PC-3 (cell line): ENCODE measurements around the gene ANKRD66. TPM values are rescaled to one million over a fixed set of nuclear protein-coding genes. Genes with fewer than 3 reads are reported as not detected.

Source experiments
- ATAC-seq: fragments of 200-7000 bp; cut with Tn5 transposase; 2 replicates; pipeline ENCODE4 v1.9.1; 2020; ENCODE audit warnings: mild to moderate bottlenecking, moderate library complexity
- BruUV-seq: library from RNA; stranded (reverse); fragments of 400-500 nt; replicated peaks from 2 replicates; lab custom pipeline; 2021; lab: Mats Ljungman, UMichigan
- CTCF ChIA-PET: fragments of 300-600 bp; sonication (Branson Sonifier 250); formaldehyde crosslinking; loops from one replicate; lab custom pipeline; 2022; ENCODE audit warnings: antibody characterized with exemption; lab: Charles Lee
- POLR2A ChIA-PET: fragments of 300-600 bp; sonication (Branson Sonifier 250); formaldehyde crosslinking; loops from one replicate; lab custom pipeline; 2022; ENCODE audit warnings: antibody characterized with exemption; ENCODE audit not compliant: unreplicated experiment; lab: Charles Lee
- DNase-seq: peaks from one replicate; pipeline ENCODE4 v3.0.0-alpha.2; 2015
- H2AFZ ChIP-seq: fragments of 300-600 bp; sonication (generic); 2 replicates; pipeline ENCODE4 v1.6.0; 2016; ENCODE audit warnings: antibody characterized with exemption, low read length
- H3F3A ChIP-seq: fragments of 300-600 bp; sonication (generic); one replicate; pipeline ENCODE4 v1.6.0; 2017; ENCODE audit warnings: antibody characterized with exemption, low read length, control low read depth, mild to moderate bottlenecking; ENCODE audit not compliant: unreplicated experiment
- H3K27ac ChIP-seq: fragments of 300-600 bp; sonication (generic); 2 replicates; pipeline ENCODE4 v1.5.1; 2016; ENCODE audit warnings: mild to moderate bottlenecking, low read length
- H3K27me3 ChIP-seq: fragments of 300-600 bp; sonication (generic); 2 replicates; pipeline ENCODE4 v1.6.1; 2016; ENCODE audit warnings: low read length, mixed read lengths
- H3K36me3 ChIP-seq: fragments of 300-600 bp; sonication (generic); 2 replicates; pipeline ENCODE4 v1.6.1; 2016; ENCODE audit warnings: low read depth, mixed run types, low read length, mixed read lengths
- H3K4me1 ChIP-seq: fragments of 300-600 bp; sonication (generic); 2 replicates; pipeline ENCODE4 v1.5.1; 2016; ENCODE audit warnings: low read length; ENCODE audit not compliant: insufficient read depth
- H3K4me2 ChIP-seq: fragments of 300-600 bp; sonication (generic); 2 replicates; pipeline ENCODE4 v1.6.0; 2016; ENCODE audit warnings: low read length
- H3K4me3 ChIP-seq: fragments of 300-600 bp; sonication (generic); 2 replicates; pipeline ENCODE4 v1.5.1; 2016; ENCODE audit warnings: mild to moderate bottlenecking, low read length, mixed read lengths
- H3K79me2 ChIP-seq: fragments of 300-600 bp; sonication (generic); 2 replicates; pipeline ENCODE4 v1.6.1; 2017; ENCODE audit warnings: low read length, mixed read lengths
- H3K9ac ChIP-seq: fragments of 300-600 bp; sonication (generic); 2 replicates; pipeline ENCODE4 v1.6.0; 2016; ENCODE audit warnings: mild to moderate bottlenecking, low read length
- H3K9me2 ChIP-seq: fragments of 300-600 bp; sonication (generic); replicated peaks from 2 replicates; pipeline ENCODE4 v1.6.1; 2016; ENCODE audit warnings: mixed run types, low read length, mixed read lengths
- H3K9me3 ChIP-seq: fragments of 300-600 bp; sonication (generic); 2 replicates; pipeline ENCODE4 v1.6.1; 2016; ENCODE audit warnings: low read length, mixed read lengths
- H4K20me1 ChIP-seq: fragments of 300-600 bp; sonication (generic); 2 replicates; pipeline ENCODE4 v1.6.1; 2016; ENCODE audit warnings: low read length, mixed read lengths
- CTCF ChIP-seq: fragments of 300-600 bp; sonication (generic); conservative IDR thresholded peaks from 2 replicates; pipeline ENCODE4 v1.5.1; 2017; ENCODE audit warnings: antibody characterized with exemption, low read depth, mild to moderate bottlenecking, low read length
- EZH2 ChIP-seq: fragments of 300-600 bp; sonication (generic); IDR thresholded peaks from one replicate; pipeline ENCODE4 v1.6.1; 2017; ENCODE audit warnings: antibody characterized with exemption, mild to moderate bottlenecking, low read length; ENCODE audit not compliant: unreplicated experiment
- EZH2phosphoT487 ChIP-seq: fragments of 300-600 bp; sonication (generic); IDR thresholded peaks from 2 replicates; pipeline ENCODE4 v1.6.1; 2018; ENCODE audit warnings: mild to moderate bottlenecking, antibody characterized with exemption, low read length, borderline replicate concordance
- intact Hi-C: fragments of 100-400 bp; cut with micrococcal nuclease; formaldehyde crosslinking; loops from 2 replicates; pipeline ENCODE4 v1.9.0; 2023
- total RNA-seq: library from RNA; depleted of rRNA; stranded (reverse); fragments of >200 nt; gene quantifications from 2 replicates; pipeline ENCODE4 v1.2.3, GENCODE V29; 2014

ANKRD66 gene
- total RNA-seq, 1 experiment from 2014 or later, result not detected

GRCh38 chr6:46781478-46782378 is 35.0 kb downstream of the ANKRD66 start:
- peak; percentile 88 for ATAC-seq
- no peak overlapping the region for H2AFZ ChIP-seq
- no peak for TF ChIP-seq EZH2phosphoT487
- no peak for TF ChIP-seq EZH2
- TF ChIP-seq CTCF, result peak; percentile 86
- no peaks in the 10 kb centered on the region for H4K20me1 ChIP-seq
- H3K27me3 ChIP-seq, result no peaks in the 10 kb centered on the region
- intact Hi-C loops, result loop anchor here (1.0 to 5.0 kb wide), 5 partner anchors 47 to 364 kb away; no protein-coding TSS in a partner anchor
- no peaks in the 10 kb centered on the region for H3K4me1 ChIP-seq
- H3K9ac ChIP-seq, result no peak overlapping the region
- H3K79me2 ChIP-seq, result no peaks in the 10 kb centered on the region
- ChIA-PET CTCF (no interaction called here), POLR2A (no interaction called here)
- no peaks in the 10 kb centered on the region for H3K9me3 ChIP-seq
- no peak overlapping the region for H3K4me2 ChIP-seq
- no TSS peak for BruUV-seq
- no peaks in the 10 kb centered on the region for H3F3A ChIP-seq
- peak; percentile 87 for DNase-seq
- no peaks in the 10 kb centered on the region for H3K36me3 ChIP-seq
- no peaks in the 10 kb centered on the region for H3K9me2 ChIP-seq
- H3K4me3 ChIP-seq, result no peak overlapping the region
- no peak overlapping the region for H3K27ac ChIP-seq

GRCh38 chr6:46784535-46784934 is 37.8 kb downstream of the ANKRD66 start:
- no peaks in the 10 kb centered on the region for H3K9me2 ChIP-seq
- H3K9ac ChIP-seq, result no peak overlapping the region
- H3K27me3 ChIP-seq, result no peaks in the 10 kb centered on the region
- TF ChIP-seq EZH2phosphoT487 (no peak), CTCF (no peak), EZH2 (no peak)
- no peaks in the 10 kb centered on the region for H3K4me1 ChIP-seq
- DNase-seq, result no peak
- no peaks in the 10 kb centered on the region for H4K20me1 ChIP-seq
- ATAC-seq, result no peak
- CTCF ChIA-PET, result no interaction called here
- no peaks in the 10 kb centered on the region for H3K36me3 ChIP-seq
- POLR2A ChIA-PET, result no interaction called here
- H3K27ac ChIP-seq, result no peak overlapping the region
- H3K4me2 ChIP-seq, result no peak overlapping the region
- no peak overlapping the region for H3K4me3 ChIP-seq
- H3F3A ChIP-seq, result no peaks in the 10 kb centered on the region
- no peak overlapping the region for H2AFZ ChIP-seq
- no peaks in the 10 kb centered on the region for H3K9me3 ChIP-seq
- BruUV-seq, result no TSS peak
- intact Hi-C loops, result loop anchor here (5.0 kb wide), 1 partner anchor 367 kb away; no protein-coding TSS in a partner anchor
- no peaks in the 10 kb centered on the region for H3K79me2 ChIP-seq
